Effector memory CD8-positive, alpha-beta T cell (primary cell): Measurements from ENCODE around the gene C19orf12.

ENCODE experiments used
- ATAC-seq: fragments of 150-1000 bp; cut with Tn5 transposase; replicated peaks from 2 replicates; pipeline ENCODE4 v1.10.0; 2021; ENCODE audit warnings: mild to moderate bottlenecking, moderate library complexity
- DNase-seq, 3 experiments: peaks; one replicate each; pipeline ENCODE4 v3.0.0; 2021
- H3K27ac Mint-ChIP-seq, 2 donors: one replicate each; pipeline ENCODE4 v1.8.0; 2022; ENCODE audit warnings: mild to moderate bottlenecking in 2 of 2, mixed read lengths in 2 of 2, moderate library complexity in 2 of 2
- H3K27me3 Mint-ChIP-seq, 2 donors: one replicate each; pipeline ENCODE4 v1.8.0; 2022; ENCODE audit warnings: mixed read lengths in 2 of 2
- H3K36me3 Mint-ChIP-seq: one replicate; pipeline ENCODE4 v1.8.0; 2022; ENCODE audit warnings: mild to moderate bottlenecking, moderate library complexity, mixed read lengths; ENCODE audit not compliant: insufficient read depth
- H3K4me1 Mint-ChIP-seq, 2 donors: one replicate each; pipeline ENCODE4 v1.8.0; 2022; ENCODE audit warnings: low read depth in 2 of 2, mixed read lengths in 2 of 2
- H3K4me3 Mint-ChIP-seq, 2 donors: one replicate each; pipeline ENCODE4 v1.8.0; 2022; ENCODE audit warnings: mild to moderate bottlenecking in 2 of 2, mixed read lengths in 2 of 2, moderate library complexity in 2 of 2
- H3K9me3 Mint-ChIP-seq, 2 donors: one replicate each; pipeline ENCODE4 v1.8.0; 2022; ENCODE audit warnings: mixed read lengths in 2 of 2
- total RNA-seq, 9 experiments: gene quantifications; one replicate each; lab custom pipeline; 2026; lab: John Stamatoyannopoulos, UW

Gene C19orf12
- 17.5 to 56.5 (median 48.4) reads per million in 9 experiments for total RNA-seq

GRCh38 chr19:29714953-29715700 is at the start of gene C19orf12:
Gene C19orf12 (minus strand): TSS chr19:29715261. CDS start chr19:29708413, 6,848 bp downstream.
- no peaks in the 10 kb centered on the region for H3K9me3 Mint-ChIP-seq
- H3K27ac Mint-ChIP-seq: peak within 1 kb of the TSS; percentile 87 to 96
- peaks cover 19% of the 10 kb centered on the region for H3K36me3 Mint-ChIP-seq
- ATAC-seq (peak; percentile 53), DNase-seq (peak in 2 of 3 experiments; percentile 49 to 60)
- peak within 1 kb of the TSS; percentile 95 for H3K4me3 Mint-ChIP-seq
- H3K27me3 Mint-ChIP-seq: no peaks in the 10 kb centered on the region
- H3K4me1 Mint-ChIP-seq: peaks cover 47 to 62% of the 10 kb centered on the region in 2 donors

GRCh38 chr19:29764361-29764760 is 49.3 kb upstream of the C19orf12 start:
- Mint-ChIP-seq H3K27ac (no peak overlapping the region), H3K4me3 (no peak overlapping the region), H3K4me1 (peaks cover 0 to 3% of the 10 kb centered on the region in 2 donors), H3K9me3 (no peaks in the 10 kb centered on the region), H3K27me3 (peaks cover 11 to 24% of the 10 kb centered on the region in 2 donors), H3K36me3 (no peaks in the 10 kb centered on the region)
- DNase-seq (no peak), ATAC-seq (no peak)

GRCh38 chr19:29763196-29763595 is 48.1 kb upstream of the C19orf12 start:
- Mint-ChIP-seq H3K27me3 (peaks cover 13 to 24% of the 10 kb centered on the region in 2 donors), H3K4me3 (no peak overlapping the region), H3K36me3 (no peaks in the 10 kb centered on the region), H3K4me1 (peaks cover 0 to 3% of the 10 kb centered on the region in 2 donors), H3K9me3 (no peaks in the 10 kb centered on the region), H3K27ac (no peak overlapping the region)
- DNase-seq (no peak), ATAC-seq (no peak)

- Mint-ChIP-seq H3K27me3 (peaks cover 17 to 33% of the 10 kb centered on the region in 2 donors), H3K4me3 (no peak overlapping the region), H3K9me3 (no peaks in the 10 kb centered on the region), H3K4me1 (peaks cover 0 to 3% of the 10 kb centered on the region in 2 donors), H3K27ac (no peak overlapping the region), H3K36me3 (no peaks in the 10 kb centered on the region)
- ATAC-seq (no peak), DNase-seq (no peak)
These were observed 46.6 kb upstream of the C19orf12 start for GRCh38 chr19:29761575-29762232.

- peaks cover 13 to 33% of the 10 kb centered on the region in 2 donors for H3K27me3 Mint-ChIP-seq
- H3K36me3 Mint-ChIP-seq: no peaks in the 10 kb centered on the region
- ATAC-seq (no peak), DNase-seq (no peak)
- no peak overlapping the region for H3K27ac Mint-ChIP-seq
- H3K9me3 Mint-ChIP-seq: no peaks in the 10 kb centered on the region
- H3K4me1 Mint-ChIP-seq: peaks cover 0 to 3% of the 10 kb centered on the region in 2 donors
- no peak overlapping the region for H3K4me3 Mint-ChIP-seq
These were observed 45.9 kb upstream of the C19orf12 start for GRCh38 chr19:29760752-29761502.

GRCh38 chr19:29759359-29759758 is 44.3 kb upstream of the C19orf12 start:
- no peaks in the 10 kb centered on the region for H3K9me3 Mint-ChIP-seq
- peaks cover 0 to 3% of the 10 kb centered on the region in 2 donors for H3K4me1 Mint-ChIP-seq

GRCh38 chr19:29758863-29759262 is 43.8 kb upstream of the C19orf12 start:
- no peaks in the 10 kb centered on the region for H3K36me3 Mint-ChIP-seq
- H3K4me3 Mint-ChIP-seq: no peak overlapping the region
- H3K27ac Mint-ChIP-seq: no peak overlapping the region
- H3K27me3 Mint-ChIP-seq: peaks cover 13 to 28% of the 10 kb centered on the region in 2 donors
- no peak for DNase-seq
- no peaks in the 10 kb centered on the region for H3K9me3 Mint-ChIP-seq
- no peak for ATAC-seq
- peaks cover 0 to 3% of the 10 kb centered on the region in 2 donors for H3K4me1 Mint-ChIP-seq

More at GRCh38 chr19:29759359-29759758, 44.3 kb upstream of the C19orf12 start:
- DNase-seq: no peak
- H3K27me3 Mint-ChIP-seq: peaks cover 13 to 28% of the 10 kb centered on the region in 2 donors
- ATAC-seq: no peak
- H3K27ac Mint-ChIP-seq: no peak overlapping the region
- no peak overlapping the region for H3K4me3 Mint-ChIP-seq
- no peaks in the 10 kb centered on the region for H3K36me3 Mint-ChIP-seq

- Mint-ChIP-seq H3K27me3 (peaks cover 18 to 30% of the 10 kb centered on the region in 2 donors), H3K9me3 (no peaks in the 10 kb centered on the region), H3K4me3 (no peak overlapping the region), H3K27ac (peak overlapping the region in 1 of 2 donors; percentile 69), H3K4me1 (peaks cover 0 to 3% of the 10 kb centered on the region in 2 donors), H3K36me3 (no peaks in the 10 kb centered on the region)
- DNase-seq (no peak), ATAC-seq (no peak)
These were observed 42.5 kb upstream of the C19orf12 start for GRCh38 chr19:29757551-29757950.

- Mint-ChIP-seq H3K4me1 (no peaks in the 10 kb centered on the region), H3K27me3 (peaks cover 13 to 31% of the 10 kb centered on the region in 2 donors), H3K4me3 (no peak overlapping the region), H3K27ac (no peak overlapping the region), H3K36me3 (no peaks in the 10 kb centered on the region), H3K9me3 (no peaks in the 10 kb centered on the region)
- ATAC-seq (no peak), DNase-seq (no peak)
These were observed 38.9 kb upstream of the C19orf12 start for GRCh38 chr19:29753934-29754305.

- ATAC-seq: no peak
- Mint-ChIP-seq H3K4me3 (no peak overlapping the region), H3K27ac (no peak overlapping the region), H3K9me3 (no peaks in the 10 kb centered on the region), H3K4me1 (no peaks in the 10 kb centered on the region), H3K27me3 (peaks cover 13 to 31% of the 10 kb centered on the region in 2 donors), H3K36me3 (no peaks in the 10 kb centered on the region)
- DNase-seq: no peak
These were observed 38.3 kb upstream of the C19orf12 start for GRCh38 chr19:29753190-29753933.

GRCh38 chr19:29752450-29753025 is 37.5 kb upstream of the C19orf12 start:
- Mint-ChIP-seq H3K9me3 (no peaks in the 10 kb centered on the region), H3K27me3 (peaks cover 5 to 26% of the 10 kb centered on the region in 2 donors), H3K36me3 (no peaks in the 10 kb centered on the region), H3K27ac (no peak overlapping the region), H3K4me3 (no peak overlapping the region), H3K4me1 (no peaks in the 10 kb centered on the region)
- DNase-seq: no peak
- no peak for ATAC-seq

- Mint-ChIP-seq H3K27me3 (peaks cover 5 to 22% of the 10 kb centered on the region in 2 donors), H3K36me3 (no peaks in the 10 kb centered on the region), H3K27ac (no peak overlapping the region), H3K9me3 (no peaks in the 10 kb centered on the region), H3K4me1 (no peaks in the 10 kb centered on the region), H3K4me3 (no peak overlapping the region)
- no peak for ATAC-seq
- no peak for DNase-seq
These were observed 36.9 kb upstream of the C19orf12 start for GRCh38 chr19:29751932-29752331.
